ENCODE data around the gene FADS6. TPM values are rescaled to one million over a fixed set of nuclear protein-coding genes. Genes with fewer than 3 reads are reported as not detected.

FADS6 gene
- total RNA-seq, 1 experiment from 2014 or later = 1.2 TPM

- Mint-ChIP-seq H3K27me3 (ENCODE audit: low read depth) (peaks cover 72% of the 10 kb centered on the region), H3K9me3 (no peaks in the 10 kb centered on the region; a peak in 1 of 5 replicates), H3K4me3 (no peak overlapping the region), H3K36me3 (ENCODE audit: insufficient read depth in 1 of 3, low read depth in 3 of 3) (no peaks in the 10 kb centered on the region), H3K4me1 (peaks cover 17 to 25% of the 10 kb centered on the region in 2 experiments), H3K27ac (no peak overlapping the region)
- Histone ChIP-seq H3K9me3 (ENCODE audit: control insufficient read depth, low read depth, low read length) (no peaks in the 10 kb centered on the region), H4K20me1 (ENCODE audit: control insufficient read depth, insufficient read depth, insufficient read length) (no peaks in the 10 kb centered on the region), H3K18ac (ENCODE audit: insufficient read length, low read depth, low read length) (no peak overlapping the region), H4K91ac (ENCODE audit: insufficient read length, low read depth, low read length) (no peak overlapping the region), H3K27ac (ENCODE audit: insufficient read length, low read depth, low read length) (no peak overlapping the region), H4K5ac (ENCODE audit: insufficient read length, low read depth, low read length) (no peak overlapping the region), H3K79me1 (ENCODE audit: insufficient read depth, low read depth, low read length, poor library complexity, severe bottlenecking) (no peaks in the 10 kb centered on the region), H3K27me3 (ENCODE audit: insufficient read depth, low read length) (peaks cover 12% of the 10 kb centered on the region), H3K79me2 (ENCODE audit: insufficient read depth, low read length) (no peaks in the 10 kb centered on the region), H3K4me2 (ENCODE audit: insufficient read depth, insufficient read length, low read length) (no peak overlapping the region), H3K9ac (ENCODE audit: extremely low read depth, insufficient read length, low read length) (no peak overlapping the region), H2BK15ac (ENCODE audit: low read depth, low read length) (no peak overlapping the region), H3T11ph (ENCODE audit: low read length) (no peak overlapping the region), H2BK12ac (ENCODE audit: insufficient read length, low read depth, low read length) (no peak overlapping the region), H2AK5ac (ENCODE audit: insufficient read length, low read length) (no peak overlapping the region), H3K4ac (ENCODE audit: low read depth, low read length) (no peak overlapping the region), H2BK20ac (ENCODE audit: low read depth, low read length, poor library complexity, severe bottlenecking) (no peak overlapping the region), H2BK120ac (ENCODE audit: low read depth, low read length, poor library complexity, severe bottlenecking) (no peak overlapping the region), H2AFZ (ENCODE audit: low read length) (no peak overlapping the region), H3K4me1 (ENCODE audit: insufficient read depth, low read length) (no peaks in the 10 kb centered on the region; the same call in 1 of the 2 replicates), H3K23me2 (ENCODE audit: insufficient read length, low read depth, low read length, poor library complexity, severe bottlenecking) (peaks cover 3% of the 10 kb centered on the region), H2BK5ac (ENCODE audit: insufficient read length, low read length) (no peak overlapping the region), H3K23ac (ENCODE audit: insufficient read length, low read depth, low read length) (no peak overlapping the region), H3K14ac (ENCODE audit: insufficient read depth, low read length) (no peak overlapping the region; the same call in 1 of the 2 replicates), H4K8ac (replicated peaks; ENCODE audit: insufficient read length, low read depth, low read length) (no peak overlapping the region), H3K56ac (ENCODE audit: insufficient read length, low read depth, low read length) (no peak overlapping the region)
- WGBS (ENCODE audit: extremely low coverage, insufficient read length, low lambda C conversion rate) = no CpG with 5 or more reads among the region's 21 CpGs
- TF ChIP-seq CTCF (conservative IDR thresholded peaks at IDR 0.05) = no peak
- DNase-seq = no peak
Measured at GRCh38 chr17:74941128-74941725, 47.8 kb upstream of the FADS6 start.
